PC-9 (cell line): ENCODE data around the gene OPN3.

Source experiments
- CTCF ChIP-seq: fragments of 200-600 bp; sonication (generic); conservative IDR thresholded peaks from 2 replicates; pipeline ENCODE4 v1.6.1; 2017; ENCODE audit warnings: mixed run types, antibody characterized with exemption, mild to moderate bottlenecking, moderate library complexity
- EZH2 ChIP-seq: fragments of 200-600 bp; sonication (generic); IDR thresholded peaks from 2 replicates; pipeline ENCODE4 v1.8.0; 2017; ENCODE audit warnings: antibody characterized with exemption, low read depth

- TF ChIP-seq CTCF (no peak), EZH2 (no peak)
Measured at GRCh38 chr1:241654019-241654418, 13.8 kb upstream of the OPN3 start.
